NCI-H748 treated with DMSO at 0.1 percent for 48 hours (cell line): ENCODE data around the gene CNTN4.

ENCODE experiments used
- DNase-seq: peaks from one replicate; lab custom pipeline; 2025; lab: John Stamatoyannopoulos, UW

CNTN4 gene

DNA sequence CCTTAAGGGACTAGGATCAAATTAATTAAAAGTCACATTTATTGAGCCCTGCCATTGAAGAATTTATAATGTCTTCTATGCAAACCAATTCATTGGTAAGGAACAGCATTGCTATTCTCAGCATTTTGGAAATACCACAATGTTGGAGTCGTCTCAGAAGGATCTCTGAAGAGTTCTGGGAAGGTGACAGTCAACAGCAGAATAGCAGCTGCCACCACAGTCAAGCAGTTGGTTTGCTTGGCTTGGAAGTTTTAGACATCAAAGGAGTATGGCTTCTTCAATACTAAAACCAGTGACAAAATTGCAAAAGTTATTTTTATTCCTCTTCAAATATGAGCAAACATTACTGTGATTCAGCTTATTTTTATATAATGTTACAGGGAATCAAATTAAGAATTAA, 167.9 kb downstream of the CNTN4 start:
- no peak for DNase-seq

DNA sequence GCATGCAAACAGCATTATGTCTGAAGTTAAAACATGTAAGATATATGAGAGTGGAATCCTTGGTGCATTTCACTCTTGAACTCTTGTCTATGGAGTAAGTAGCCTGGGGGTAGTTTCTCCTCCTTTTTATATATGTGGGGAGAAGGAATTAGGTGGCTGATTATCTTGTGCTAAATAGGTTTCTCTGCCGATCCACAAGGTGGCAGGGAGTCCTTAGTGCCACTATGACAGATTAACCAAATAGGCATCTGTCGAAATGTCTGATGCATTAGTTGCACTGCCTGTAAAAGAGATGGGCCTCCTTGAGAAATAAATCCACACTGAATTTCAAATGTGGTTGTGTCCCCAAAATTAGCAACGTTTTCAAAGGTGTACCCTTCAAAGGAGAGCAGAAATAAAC, 170.1 kb downstream of the CNTN4 start:
- DNase-seq: no peak

DNA sequence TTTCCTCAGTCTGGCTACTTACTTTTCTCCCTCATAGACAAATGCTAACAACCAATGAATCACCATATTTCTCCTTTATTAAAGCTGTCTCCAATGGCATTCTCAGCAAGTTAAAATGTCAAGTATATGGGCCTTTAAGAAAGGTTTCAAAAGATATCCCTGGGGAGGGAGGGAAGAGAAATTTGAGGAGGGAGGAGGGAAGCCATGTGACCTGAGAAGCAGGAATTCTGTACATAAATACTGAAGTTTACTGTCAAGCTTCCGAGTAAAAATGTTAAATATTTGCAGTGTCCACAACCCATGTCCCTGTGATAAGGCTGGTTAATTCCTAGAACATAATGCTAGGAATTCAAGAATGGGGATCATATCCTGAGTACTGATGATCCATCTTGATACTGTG, 175.9 kb downstream of the CNTN4 start:
- no peak for DNase-seq

DNA sequence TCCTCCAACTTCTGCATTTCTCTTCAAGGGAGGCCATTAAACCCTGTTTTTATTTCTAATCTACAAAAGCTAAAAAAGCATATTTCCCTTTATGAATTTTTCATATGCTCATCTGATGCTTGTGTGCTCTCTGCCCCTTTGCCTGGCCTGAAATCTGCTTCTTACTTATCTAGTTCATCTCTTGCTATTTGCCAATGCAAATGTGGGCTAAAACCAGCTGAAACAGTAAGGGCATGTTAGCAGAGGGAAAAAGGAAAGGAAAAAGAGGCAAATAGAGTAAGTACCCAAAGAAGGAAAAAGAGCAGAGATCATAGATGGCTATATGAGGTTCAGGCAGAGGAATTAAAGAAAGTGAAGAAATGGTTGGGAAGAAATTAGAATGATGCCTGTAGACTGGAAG, 185.2 kb downstream of the CNTN4 start:
- no peak for DNase-seq

DNA sequence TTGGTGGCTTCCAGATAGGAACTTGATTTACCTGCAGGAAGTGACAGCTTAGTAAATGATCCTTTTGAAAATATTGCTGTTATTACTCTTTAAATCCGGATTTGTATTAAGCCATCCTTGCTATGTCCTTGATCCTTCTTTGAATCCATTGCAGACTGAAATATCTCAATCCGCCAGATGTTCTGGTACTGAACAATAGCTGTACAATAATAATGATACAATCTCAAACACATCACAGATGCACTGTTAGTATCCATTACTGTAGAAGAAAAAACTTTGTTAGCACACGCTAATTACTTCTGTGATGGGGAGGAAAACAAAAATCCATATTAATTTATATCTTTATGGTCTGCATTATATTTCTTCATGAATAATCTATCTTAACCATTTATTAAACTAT, 202.3 kb downstream of the CNTN4 start:
- DNase-seq: no peak

DNA sequence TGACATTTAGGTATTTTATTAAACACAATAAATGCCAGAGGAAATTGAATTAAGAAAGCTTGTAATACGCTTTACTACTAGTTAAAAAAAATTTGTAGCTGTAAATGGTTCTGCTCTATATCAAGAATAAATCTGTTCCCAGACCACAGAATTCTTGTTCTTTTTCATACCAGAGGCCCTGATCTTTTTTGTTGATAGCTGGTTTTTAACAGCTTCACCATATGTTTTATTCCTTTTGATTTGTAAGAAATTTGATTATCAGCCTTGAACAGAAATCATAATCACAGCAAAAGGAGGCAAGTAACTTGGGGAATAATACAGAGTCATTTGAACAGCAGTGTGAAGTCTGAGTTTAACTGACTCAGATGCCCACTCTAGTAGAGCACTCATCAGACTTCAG, 202.7 kb downstream of the CNTN4 start:
- no peak for DNase-seq

DNA sequence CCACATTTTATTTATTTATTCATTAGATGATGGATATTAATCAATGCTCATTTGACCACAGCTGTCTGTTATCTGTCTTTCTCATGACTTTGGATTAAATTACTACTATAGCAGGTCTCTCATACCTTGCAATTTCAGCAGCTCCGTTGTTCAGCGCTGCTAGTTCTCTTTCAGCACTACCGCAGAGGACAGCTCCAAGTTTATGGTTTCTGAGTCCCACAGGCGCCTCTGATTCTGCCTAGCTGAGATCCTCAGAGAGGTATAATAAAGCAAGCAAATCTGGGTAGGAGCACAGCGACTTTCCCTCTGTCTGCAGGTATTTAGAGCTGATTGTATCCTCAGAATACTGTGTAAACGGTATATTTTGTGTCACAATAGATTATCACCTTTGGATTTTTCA, 204.9 kb downstream of the CNTN4 start:
- DNase-seq: no peak

DNA sequence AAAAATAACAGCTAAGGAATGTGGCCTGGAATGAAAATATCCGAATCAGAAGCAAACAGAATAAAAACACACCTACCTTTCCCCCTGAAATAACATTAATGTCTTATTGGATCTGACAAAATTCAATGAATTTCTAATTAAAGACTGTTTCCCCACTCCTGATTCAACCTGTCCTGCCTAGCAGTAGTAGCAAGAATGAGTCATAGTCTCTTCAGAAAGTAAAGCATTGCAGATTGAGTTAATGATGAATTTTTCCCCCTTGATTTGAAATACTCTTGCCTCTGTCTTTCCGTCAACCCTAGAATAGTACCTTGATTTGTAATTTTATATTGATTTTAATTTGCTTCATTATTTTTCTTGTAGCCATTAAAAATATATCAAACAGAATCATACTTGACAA, 212.4 kb downstream of the CNTN4 start:
- no peak for DNase-seq

DNA sequence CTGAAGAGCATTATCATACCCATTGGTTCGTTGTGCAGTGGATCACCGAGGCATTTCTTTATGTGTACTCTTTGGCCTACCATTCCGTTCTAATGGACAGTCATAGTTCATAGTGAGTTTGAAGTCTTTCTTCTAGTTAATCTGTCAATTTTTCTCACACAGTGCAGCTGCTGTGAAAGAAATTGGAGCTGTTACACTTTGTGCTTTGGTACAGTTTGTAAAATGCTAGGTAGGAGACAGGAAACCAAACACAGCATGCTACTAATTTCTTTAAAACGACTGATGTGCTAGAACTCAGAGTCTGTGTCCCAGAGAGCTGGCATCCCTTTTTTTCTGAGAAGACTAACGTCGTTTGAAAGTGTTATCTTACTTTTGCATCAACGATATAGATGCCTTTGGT, 218.9 kb downstream of the CNTN4 start:
- DNase-seq: no peak

DNA sequence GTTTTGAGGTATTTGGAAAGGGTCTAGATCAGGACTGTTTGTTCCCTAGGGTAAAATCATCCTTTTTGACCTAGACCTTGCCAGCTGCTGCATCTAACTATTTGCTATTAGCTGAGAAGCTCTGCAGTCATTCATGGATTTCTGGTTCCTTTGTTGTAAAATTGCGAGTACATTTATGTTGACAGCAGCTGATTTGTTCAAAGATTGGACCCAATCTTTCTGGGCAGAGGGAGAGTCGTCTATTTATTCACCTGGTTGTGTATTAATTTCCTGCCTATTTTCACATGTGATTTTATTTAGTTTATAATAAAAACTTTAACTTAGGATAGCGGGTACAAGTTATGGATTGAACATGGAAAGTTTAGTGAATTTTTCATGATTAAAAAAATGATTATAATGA, 236.3 kb downstream of the CNTN4 start:
- peak; percentile 29 for DNase-seq

DNA sequence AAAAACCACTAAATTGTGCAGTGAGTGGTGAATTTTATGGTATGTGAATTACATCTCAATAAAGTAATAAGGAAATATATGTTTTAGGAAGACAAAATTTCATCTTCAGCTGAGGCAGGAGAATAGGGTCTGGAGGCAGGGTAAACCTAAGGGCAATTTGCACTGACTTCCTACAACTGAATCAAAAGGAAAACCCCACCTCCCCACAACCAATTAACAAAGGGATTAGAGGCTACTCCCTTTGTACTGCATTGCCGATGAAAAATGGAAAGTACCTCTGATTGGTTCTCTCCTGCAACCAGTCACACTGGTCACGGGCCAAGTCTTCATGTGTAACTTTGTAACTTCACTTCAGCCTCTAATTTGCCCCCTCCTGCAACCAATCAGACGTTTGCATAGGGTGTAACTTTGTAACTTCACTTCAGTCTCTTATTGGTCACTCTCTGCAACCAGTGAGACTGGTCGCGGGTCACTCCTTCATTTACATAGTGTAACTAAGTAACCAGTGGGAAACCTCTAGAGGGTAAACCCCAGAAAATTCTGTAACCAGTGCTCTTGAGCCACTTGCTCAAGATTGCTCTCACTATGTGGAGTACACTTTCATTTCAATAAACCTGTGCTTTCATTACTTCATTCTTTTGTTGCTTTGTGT, 244.5 kb downstream of the CNTN4 start:
- no peak for DNase-seq

DNA sequence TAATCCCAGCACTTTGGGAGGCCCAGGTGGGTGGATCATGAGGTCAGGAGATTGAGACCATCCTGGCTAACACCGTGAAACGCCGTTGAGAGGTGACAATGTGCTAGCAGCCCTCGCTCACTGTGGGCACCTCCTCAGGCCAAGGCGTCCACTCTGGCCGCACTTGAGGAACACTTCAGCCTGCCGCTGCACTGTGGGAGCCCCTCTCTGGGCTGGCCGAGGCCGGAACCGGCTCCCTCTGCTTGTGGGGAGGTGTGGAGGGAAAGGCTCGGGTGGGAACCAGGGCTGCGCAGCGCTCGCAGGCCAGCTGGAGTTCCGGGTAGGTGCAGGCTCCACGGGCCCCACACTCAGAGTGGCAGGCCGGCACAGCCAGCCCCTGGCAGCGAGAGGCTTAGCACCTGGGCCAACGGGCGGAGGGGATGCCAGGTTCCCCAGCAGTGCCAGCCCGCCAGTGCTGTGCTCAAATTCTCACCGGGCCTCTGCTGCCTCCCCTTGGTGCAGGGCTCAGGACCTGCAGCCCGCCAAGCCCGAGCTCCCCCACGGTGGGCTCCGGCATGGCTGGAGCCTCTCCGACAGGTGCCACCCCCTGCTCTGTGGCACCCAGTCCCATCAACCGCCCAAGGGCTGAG, 253.6 kb downstream of the CNTN4 start:
- DNase-seq: no peak

DNA sequence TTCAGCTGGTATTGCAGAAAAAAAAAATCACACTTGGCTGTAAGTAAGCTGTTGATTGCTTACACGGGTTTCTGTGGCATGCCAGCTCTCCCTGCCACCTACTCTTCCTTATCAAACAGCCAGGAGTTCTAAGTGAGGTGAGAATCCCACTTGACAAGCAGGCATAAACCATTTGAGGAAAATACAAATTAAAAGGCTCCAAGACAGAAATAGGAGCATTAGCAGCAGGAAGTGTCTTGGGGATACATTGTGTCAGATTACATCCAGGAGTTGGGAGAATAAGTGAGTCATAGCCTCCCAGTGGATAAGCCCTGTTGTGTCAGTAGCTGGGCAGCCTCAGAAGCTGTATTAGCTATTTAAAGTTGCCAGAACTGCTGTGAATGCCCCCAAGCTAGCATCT, 256.0 kb downstream of the CNTN4 start:
- DNase-seq: no peak

DNA sequence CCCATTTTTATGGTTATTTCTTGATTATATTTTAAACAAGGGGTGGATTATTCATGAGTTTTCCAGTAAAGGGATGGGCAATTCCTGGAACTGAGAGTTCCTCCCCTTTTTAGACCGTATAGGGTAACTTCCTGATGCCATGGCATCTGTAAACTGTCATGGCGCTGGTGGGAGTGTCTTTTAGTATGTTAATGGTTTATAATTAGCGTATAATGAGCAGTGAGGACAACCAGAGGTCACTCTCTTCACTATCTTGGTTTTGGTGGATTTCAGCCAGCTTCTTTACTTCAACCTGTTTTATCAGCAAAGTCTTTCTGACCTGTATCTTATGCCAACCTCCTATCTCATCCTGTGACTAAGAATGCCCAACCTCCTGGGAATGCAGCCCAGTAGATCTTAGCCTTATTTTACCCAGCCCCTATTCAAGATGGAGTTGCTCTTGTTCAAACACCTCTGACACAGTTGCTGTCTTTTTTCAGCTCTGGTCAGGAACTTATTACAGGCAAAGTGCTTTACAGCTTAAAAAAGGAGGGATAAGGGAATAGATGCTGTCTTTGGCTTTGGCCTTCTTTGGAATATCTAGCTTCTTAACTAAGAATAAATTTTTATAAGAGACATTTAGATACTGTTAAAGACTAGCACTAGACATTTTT, 257.8 kb downstream of the CNTN4 start:
- no peak for DNase-seq

DNA sequence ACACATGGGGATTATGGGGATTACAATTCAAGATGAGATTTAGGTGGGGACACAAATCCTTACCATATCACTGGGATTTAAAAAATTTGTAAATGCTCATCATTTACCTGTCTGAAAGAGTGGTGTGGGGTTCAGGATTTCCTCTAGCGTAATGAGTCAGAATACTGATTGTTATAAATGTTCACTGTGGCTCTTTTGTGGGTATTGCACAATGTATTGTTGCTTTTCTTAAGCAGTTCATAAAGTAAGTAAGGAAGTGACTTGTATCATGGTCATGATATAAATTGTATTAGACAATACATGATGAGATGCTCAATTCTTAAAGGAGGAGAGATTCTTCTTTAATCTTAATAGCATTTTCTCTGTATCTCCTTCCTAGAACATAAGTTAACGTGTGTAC, 262.1 kb downstream of the CNTN4 start:
- no peak for DNase-seq

DNA sequence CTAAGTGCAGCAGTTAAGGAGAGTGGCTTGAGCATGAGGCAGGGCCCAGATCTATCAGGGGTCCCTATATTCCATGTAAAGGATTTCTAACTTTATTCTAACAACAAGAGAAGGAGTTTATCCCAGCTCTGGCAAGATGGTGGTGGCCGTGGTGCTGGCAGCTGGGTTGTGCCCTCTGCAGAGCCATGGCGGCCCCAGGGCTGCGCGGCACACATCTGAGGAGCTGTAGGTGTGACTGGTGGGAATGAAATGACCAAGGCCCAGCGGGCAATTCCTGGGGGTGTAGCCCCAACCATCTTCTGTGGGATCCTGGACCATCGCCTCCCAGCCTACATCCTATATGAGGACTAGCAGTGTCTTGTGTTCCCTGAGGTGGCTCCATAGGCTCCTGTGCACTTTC, 263.5 kb downstream of the CNTN4 start:
- DNase-seq: no peak

DNA sequence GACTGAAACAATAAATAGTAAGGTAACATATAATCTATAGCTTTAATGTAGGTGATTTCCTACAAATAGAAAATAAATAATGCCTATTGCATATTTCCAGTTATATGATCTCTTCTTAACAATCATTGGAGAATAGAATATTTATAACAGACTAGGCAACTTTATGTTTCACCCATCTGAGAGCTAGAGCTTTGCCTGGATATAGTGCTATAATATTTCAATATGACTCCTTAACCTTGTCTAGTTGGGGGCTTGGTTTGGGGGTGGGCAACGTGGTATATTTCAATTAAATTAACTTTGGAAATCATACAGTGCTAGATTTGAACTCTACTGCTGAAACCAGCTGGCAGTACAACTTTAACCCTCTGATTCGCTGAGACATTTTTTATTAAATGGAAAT, 265.2 kb downstream of the CNTN4 start:
- DNase-seq: no peak

DNA sequence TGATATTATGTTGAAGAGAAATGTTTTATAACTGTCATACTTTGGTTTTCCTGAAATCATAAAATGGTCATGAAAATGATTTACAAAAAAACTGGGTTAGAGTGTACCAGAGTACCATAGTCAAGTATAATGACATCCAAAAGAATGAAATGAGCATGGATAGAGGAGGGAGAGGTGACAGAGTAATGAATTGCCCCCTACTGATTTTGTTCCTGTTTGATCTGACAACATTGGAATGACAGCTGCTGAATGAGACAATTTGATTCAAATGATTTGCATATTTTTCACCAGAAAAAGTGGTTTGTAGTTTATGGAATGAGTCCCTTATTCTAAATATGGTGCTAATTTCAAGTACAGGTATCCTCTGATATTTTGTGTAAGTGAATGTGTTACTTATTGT, 271.7 kb downstream of the CNTN4 start:
- no peak for DNase-seq

DNA sequence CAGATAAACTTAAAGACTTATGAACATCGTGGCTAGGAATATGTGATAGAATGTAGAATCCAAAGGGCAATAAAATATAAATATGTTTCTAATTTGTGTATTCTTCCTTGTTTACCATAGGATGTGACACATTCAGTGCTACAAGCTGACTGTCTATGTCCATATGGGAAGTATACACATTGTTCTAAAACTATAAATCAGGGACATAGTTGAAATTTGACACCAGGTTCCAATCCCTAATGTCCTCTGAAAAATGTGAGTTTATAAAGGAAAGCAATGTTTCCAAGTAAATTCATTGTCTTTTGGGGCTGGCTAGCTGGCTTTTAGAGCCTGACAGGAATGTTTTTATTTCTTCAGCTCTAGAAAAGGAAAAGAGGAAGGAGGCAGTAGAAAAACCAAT, 273.6 kb downstream of the CNTN4 start:
- no peak for DNase-seq

DNA sequence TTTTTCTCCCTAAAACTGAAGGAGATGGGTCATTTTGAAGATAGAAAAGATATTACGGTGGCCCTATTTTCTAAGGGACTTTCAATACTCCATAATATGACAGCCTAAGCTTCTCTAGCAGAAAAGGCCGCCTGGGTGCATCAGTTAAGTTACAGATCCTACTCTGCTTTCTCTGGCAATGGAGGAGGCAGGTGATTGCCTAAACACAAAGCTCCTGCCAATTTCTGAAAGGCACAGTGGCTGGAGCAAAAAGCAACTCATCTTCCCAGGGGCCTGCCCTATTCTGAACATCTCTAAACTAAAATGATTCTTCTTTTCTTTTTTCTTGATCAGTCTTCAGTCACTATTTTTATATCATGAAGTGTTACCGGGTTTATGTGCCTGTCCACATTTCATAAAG, 276.7 kb downstream of the CNTN4 start:
- no peak for DNase-seq

DNA sequence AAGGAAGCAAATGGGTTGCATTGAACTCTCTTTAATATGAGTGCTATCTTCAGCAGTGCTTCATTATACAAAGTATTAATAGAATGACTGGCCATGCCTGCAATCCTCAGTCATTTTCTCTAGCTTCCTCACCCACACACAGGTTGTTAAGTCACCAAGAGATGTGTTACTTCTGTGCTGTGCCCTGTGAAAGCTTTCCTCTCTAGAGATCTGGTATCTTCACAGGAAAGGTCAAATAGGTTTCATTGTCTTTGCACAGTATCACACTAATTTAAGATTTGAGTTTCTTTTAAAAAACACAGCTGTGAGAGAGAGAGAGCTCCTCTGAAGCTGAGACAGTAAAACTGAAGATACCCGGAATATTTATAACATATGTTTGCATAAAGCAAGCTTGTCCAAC, 278.6 kb downstream of the CNTN4 start:
- no peak for DNase-seq

DNA sequence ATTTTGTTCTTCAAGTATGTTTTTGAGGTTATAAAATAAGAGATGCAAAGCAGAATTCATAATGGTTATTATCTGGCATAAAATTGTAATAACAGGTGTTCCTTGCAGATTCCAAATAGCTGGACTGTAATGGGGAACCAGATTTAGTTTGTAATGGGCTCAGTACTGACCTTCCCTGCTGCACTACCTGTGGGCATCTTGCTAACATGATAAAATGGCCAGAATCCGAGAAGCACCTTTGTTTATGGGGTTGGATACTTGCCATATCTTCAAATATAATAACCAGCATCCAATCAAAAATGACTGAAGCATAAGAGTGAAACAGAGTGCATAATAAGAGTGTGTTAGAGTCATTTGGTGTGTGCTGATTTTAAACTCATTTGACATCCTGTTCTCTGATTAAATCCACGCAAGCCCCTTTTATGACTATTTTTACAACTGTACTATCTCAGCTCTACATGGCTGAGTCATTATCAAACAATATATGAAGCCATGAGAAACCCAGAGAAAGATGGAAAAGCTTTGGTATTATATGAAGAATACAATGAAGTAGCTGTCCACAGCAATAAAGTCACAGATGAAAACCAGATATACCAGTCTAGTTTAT, 292.4 kb downstream of the CNTN4 start:
- DNase-seq: no peak

DNA sequence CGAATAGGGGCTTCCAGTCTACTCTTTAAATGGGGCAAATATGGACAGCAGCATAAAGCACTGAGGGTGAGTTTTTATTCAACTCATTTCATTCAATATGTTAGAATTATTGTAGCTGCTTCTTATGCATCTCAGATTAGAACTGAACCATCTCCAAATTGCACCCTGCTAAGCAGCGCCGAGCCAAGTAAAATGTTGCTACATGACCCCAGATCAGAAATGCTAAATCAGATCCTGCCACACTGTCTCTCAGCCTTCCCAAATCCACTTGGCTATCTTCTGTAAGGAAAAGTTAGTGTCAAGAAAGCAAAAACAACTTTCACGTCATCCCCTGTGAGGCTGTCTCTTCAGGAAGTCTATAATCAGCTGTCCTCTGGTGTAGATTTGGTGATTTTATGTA, 293.2 kb downstream of the CNTN4 start:
- DNase-seq: no peak
